KMS-11 (cell line): ENCODE data around the gene AXL.
"Not testable (repeated sequence)": the region's sequence is repeated elsewhere in the genome, so short reads cannot be mapped to it uniquely, and the experiment has no call there.

Experiments used
- H2AFZ ChIP-seq: fragments of 200-600 bp; sonication (generic); 2 replicates; pipeline ENCODE4 v1.6.1; 2016; ENCODE audit warnings: antibody characterized with exemption, mixed run types, low read depth
- H3K27ac ChIP-seq: fragments of 200-600 bp; sonication (generic); 2 replicates; pipeline ENCODE4 v1.6.1; 2016; ENCODE audit warnings: mild to moderate bottlenecking, mixed run types
- H3K27me3 ChIP-seq: fragments of 200-600 bp; sonication (generic); 2 replicates; pipeline ENCODE4 v1.6.1; 2017; ENCODE audit warnings: mild to moderate bottlenecking, low read depth, mixed run types, moderate library complexity; ENCODE audit not compliant: insufficient read depth
- H3K36me3 ChIP-seq: fragments of 200-600 bp; sonication (generic); 2 replicates; pipeline ENCODE4 v1.6.1; 2017; ENCODE audit warnings: mild to moderate bottlenecking, mixed run types; ENCODE audit not compliant: insufficient read depth
- H3K4me1 ChIP-seq: fragments of 200-600 bp; sonication (generic); 2 replicates; pipeline ENCODE4 v1.6.1; 2016; ENCODE audit warnings: mild to moderate bottlenecking, low read depth, mixed run types; ENCODE audit not compliant: poor library complexity, severe bottlenecking
- H3K4me2 ChIP-seq: fragments of 200-600 bp; sonication (generic); 2 replicates; pipeline ENCODE4 v1.7.0; 2016; ENCODE audit warnings: mild to moderate bottlenecking, mixed run types
- H3K4me3 ChIP-seq: fragments of 200-600 bp; sonication (generic); IDR thresholded peaks from 2 replicates; pipeline ENCODE4 v1.6.1; 2017; ENCODE audit warnings: low read depth, low read length, mixed read lengths; ENCODE audit not compliant: insufficient read depth
- H3K79me2 ChIP-seq: fragments of 200-600 bp; sonication (generic); 2 replicates; pipeline ENCODE4 v1.6.1; 2016; ENCODE audit warnings: low read depth, mixed run types; ENCODE audit not compliant: insufficient read depth
- H3K9ac ChIP-seq: fragments of 200-600 bp; sonication (generic); 2 replicates; pipeline ENCODE4 v1.6.1; 2016; ENCODE audit warnings: mild to moderate bottlenecking, mixed run types
- H4K20me1 ChIP-seq: fragments of 200-600 bp; sonication (generic); 2 replicates; pipeline ENCODE4 v1.6.1; 2016; ENCODE audit warnings: mild to moderate bottlenecking, mixed run types; ENCODE audit not compliant: insufficient read depth
- TF ChIP-seq, protein P1 (sequence below): fragments of 200-600 bp; sonication (generic); conservative IDR thresholded peaks from 2 replicates; pipeline ENCODE4 v1.6.1; 2017; ENCODE audit warnings: low read depth, mild to moderate bottlenecking, antibody characterized with exemption, low read length, moderate library complexity, mixed read lengths

AXL gene

DNA sequence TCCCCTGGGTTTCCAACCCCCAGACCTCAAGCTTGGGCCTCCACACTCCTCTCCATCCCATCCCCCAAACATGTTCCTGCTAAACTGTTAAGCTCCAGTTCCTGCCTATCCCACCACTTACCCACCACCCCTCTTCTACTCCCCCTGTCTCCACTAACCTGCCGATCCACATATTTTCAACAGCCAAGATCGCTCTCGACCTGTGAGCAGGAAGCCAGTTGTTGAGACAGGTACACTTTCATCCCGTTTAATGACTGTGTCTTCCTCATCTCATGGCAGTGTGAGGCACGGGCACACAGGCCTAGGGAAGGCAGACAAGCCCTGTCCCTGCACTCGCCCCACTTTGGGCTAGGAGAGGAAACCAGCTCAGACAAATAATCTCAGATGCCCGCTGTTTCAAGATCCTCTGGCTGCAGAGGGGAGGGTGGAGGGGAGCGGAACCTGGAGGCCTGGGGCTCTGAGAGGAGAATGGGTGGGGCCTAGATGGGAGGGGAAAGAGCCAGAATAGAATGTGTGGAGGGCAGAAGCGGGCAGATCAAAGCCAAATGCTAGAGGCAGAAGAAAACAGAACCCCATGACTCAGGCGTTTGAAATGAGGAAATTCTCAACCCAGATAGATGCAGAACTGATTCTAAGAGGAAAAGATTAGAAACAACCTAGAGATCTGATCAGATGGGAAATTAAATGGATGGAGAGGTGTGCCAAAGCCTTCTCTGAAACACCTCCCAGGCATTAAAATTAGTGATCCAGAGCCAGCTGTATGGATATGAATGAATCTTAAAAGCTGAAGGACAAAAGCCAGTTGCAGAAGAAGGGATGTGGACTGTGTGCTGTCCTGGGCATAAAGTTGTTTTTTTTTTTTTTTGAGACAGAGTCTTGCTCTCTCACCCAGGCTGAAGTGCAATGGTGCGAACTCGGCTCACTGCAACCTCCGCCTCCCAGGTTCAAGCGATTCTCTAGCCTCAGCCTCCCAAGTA is 42.9 kb upstream of the AXL start:
- no peaks in the 10 kb centered on the region for H3K27me3 ChIP-seq
- H3K9ac ChIP-seq = no peak overlapping the region
- H3K4me2 ChIP-seq = no peak overlapping the region
- H3K4me3 ChIP-seq = no peak overlapping the region
- H3K79me2 ChIP-seq = no peaks in the 10 kb centered on the region
- no peaks in the 10 kb centered on the region for H4K20me1 ChIP-seq
- no peak overlapping the region; the same call in 1 of the 2 replicates for H2AFZ ChIP-seq
- H3K27ac ChIP-seq = no peak overlapping the region
- TF ChIP-seq, protein P1, sequence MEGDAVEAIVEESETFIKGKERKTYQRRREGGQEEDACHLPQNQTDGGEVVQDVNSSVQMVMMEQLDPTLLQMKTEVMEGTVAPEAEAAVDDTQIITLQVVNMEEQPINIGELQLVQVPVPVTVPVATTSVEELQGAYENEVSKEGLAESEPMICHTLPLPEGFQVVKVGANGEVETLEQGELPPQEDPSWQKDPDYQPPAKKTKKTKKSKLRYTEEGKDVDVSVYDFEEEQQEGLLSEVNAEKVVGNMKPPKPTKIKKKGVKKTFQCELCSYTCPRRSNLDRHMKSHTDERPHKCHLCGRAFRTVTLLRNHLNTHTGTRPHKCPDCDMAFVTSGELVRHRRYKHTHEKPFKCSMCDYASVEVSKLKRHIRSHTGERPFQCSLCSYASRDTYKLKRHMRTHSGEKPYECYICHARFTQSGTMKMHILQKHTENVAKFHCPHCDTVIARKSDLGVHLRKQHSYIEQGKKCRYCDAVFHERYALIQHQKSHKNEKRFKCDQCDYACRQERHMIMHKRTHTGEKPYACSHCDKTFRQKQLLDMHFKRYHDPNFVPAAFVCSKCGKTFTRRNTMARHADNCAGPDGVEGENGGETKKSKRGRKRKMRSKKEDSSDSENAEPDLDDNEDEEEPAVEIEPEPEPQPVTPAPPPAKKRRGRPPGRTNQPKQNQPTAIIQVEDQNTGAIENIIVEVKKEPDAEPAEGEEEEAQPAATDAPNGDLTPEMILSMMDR = no peak
- H3K36me3 ChIP-seq = no peaks in the 10 kb centered on the region
- no peaks in the 10 kb centered on the region for H3K4me1 ChIP-seq

DNA sequence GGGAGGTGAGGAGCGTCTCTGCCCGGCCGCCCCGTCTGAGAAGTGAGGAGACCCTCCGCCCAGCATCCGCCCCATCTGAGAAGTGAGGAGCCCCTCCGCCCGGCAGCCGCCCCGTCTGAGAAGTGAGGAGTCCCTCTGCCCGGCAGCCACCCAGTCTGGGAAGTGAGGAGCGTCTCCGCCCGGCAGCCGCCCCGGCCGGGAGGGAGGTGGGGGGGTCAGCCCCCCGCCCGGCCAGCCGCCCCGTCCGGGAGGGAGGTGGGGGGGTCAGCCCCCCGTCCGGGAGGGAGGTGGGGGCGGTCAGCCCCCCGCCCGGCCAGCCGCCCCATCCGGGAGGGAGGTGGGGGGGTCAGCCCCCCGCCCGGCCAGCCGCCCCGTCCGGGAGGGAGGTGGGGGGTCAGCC is 38.9 kb upstream of the AXL start:
- H4K20me1 ChIP-seq, H3K79me2 ChIP-seq, H3K4me3 ChIP-seq, H3K4me1 ChIP-seq, H3K36me3 ChIP-seq, H3K9ac ChIP-seq, H3K27me3 ChIP-seq, H3K27ac ChIP-seq, H3K4me2 ChIP-seq, H2AFZ ChIP-seq: not testable (repeated sequence)

DNA sequence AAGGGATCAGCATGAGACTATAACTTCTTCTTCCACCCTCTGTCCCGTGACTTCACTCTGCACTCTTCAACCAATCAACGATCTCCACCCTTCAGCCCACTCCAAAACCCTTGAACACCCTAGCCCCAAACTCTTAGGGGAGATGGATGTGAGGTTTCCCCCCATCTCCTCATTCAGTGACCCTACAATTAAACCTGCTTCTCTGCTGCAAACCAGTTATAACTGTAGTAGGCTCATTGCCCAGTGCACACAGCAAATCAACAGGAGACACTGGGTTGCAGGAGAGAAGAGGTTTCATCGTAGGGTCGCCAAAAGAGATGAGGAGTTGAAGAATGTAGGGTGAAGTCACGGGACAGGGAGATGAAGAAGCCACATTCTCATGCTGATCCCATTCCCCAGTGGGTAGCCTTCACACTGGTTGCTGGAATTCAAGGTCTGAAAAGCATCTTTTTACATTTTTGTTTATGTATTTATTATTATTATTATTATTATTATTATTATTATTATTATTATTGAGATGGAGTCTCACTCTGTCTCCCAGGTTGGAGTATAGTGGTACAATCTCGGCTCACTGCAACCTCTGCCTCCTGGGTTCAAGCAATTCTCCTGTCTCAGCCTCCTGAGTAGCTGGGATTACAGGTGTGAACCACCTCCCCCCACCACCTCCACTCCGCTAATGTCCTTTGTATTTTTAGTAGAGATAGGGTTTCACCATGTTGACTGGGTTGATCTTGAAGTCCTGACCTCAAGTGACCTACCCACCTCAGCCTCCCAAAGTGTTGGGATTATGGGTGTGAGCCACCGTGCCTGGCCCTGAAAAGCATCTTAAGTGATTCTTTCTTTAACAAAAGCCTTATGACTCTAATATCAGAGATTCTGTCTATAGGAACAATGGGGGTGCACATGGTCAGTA is 31.8 kb upstream of the AXL start:
- H3K36me3 ChIP-seq = no peaks in the 10 kb centered on the region
- no peak overlapping the region for H2AFZ ChIP-seq
- H3K9ac ChIP-seq = no peak overlapping the region
- H3K27me3 ChIP-seq = peaks cover 9% of the 10 kb centered on the region; the same call in 1 of the 2 replicates
- H4K20me1 ChIP-seq = no peaks in the 10 kb centered on the region
- TF ChIP-seq, protein P1 = no peak
- no peaks in the 10 kb centered on the region for H3K79me2 ChIP-seq
- H3K4me2 ChIP-seq = no peak overlapping the region
- no peak overlapping the region for H3K4me3 ChIP-seq
- no peaks in the 10 kb centered on the region for H3K4me1 ChIP-seq
- H3K27ac ChIP-seq = no peak overlapping the region

DNA sequence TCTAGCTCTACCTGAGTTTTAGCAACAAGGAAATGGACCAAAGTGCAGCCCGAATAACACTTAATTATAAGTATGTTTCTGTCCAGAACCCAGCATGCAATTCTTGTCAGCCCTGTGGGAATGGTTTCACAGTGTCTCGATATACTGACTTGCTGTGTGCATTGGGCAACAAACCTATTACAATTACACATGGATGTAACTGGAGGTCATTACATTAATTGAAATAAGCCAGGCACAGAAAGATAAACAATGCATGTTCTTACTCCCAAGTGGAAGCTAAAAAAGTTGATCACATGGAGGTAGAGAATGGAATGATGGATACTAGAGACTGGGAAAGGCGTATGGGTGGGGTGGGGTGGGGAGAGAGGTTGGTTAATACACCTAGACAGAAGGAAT is 31.1 kb upstream of the AXL start:
- H3K9ac ChIP-seq = no peak overlapping the region
- H3K4me3 ChIP-seq = no peak overlapping the region
- peaks cover 12% of the 10 kb centered on the region; the same call in 1 of the 2 replicates for H3K27me3 ChIP-seq
- H3K4me2 ChIP-seq = no peak overlapping the region
- no peak overlapping the region for H3K27ac ChIP-seq
- H4K20me1 ChIP-seq = no peaks in the 10 kb centered on the region
- no peaks in the 10 kb centered on the region for H3K36me3 ChIP-seq
- no peak overlapping the region for H2AFZ ChIP-seq
- H3K4me1 ChIP-seq = no peaks in the 10 kb centered on the region
- H3K79me2 ChIP-seq = no peaks in the 10 kb centered on the region
- TF ChIP-seq, protein P1 = no peak
